Measurements from ENCODE around the gene LRRC49.

- TF ChIP-seq POLR2A (IDR thresholded peaks at IDR 0.05) (no peak), CTCF (IDR thresholded peaks at IDR 0.05) (no peak), POLR2AphosphoS5 (IDR thresholded peaks at IDR 0.05) (no peak)
Measured at GRCh38 chr15:71066983-71067382, 174.4 kb downstream of the LRRC49 start.

Data from upper lobe of left lung (tissue), 4 donors.